Embryonic facial prominence (tissue), 1 donor: Measurements from ENCODE around the gene CELA2B.
"Not testable (repeated sequence)": the region's sequence is repeated elsewhere in the genome, so short reads cannot be mapped to it uniquely, and the experiment has no call there.

ENCODE experiments used
- DNase-seq: peaks from one replicate; pipeline ENCODE4 v3.0.0-alpha.2; 2016; ENCODE audit errors: extremely low spot score

CELA2B gene

GRCh38 chr1:15500184-15501178, 24.6 kb downstream of the CELA2B start:
- no peak for DNase-seq

GRCh38 chr1:15501208-15502032, 25.5 kb downstream of the CELA2B start:
- DNase-seq: no peak

GRCh38 chr1:15504436-15504835, 28.5 kb downstream of the CELA2B start:
- no peak for DNase-seq

GRCh38 chr1:15506831-15507230, 30.9 kb downstream of the CELA2B start:
- DNase-seq: no peak

- DNase-seq: no peak
Measured at GRCh38 chr1:15507278-15507677, 31.4 kb downstream of the CELA2B start.

- DNase-seq: no peak
Measured at GRCh38 chr1:15508700-15509487, 33.0 kb downstream of the CELA2B start.

- no peak for DNase-seq
Measured at GRCh38 chr1:15509586-15509985, 33.7 kb downstream of the CELA2B start.

- no peak for DNase-seq
Measured at GRCh38 chr1:15510611-15511405, 34.9 kb downstream of the CELA2B start.

GRCh38 chr1:15513192-15513591, 37.3 kb downstream of the CELA2B start:
- DNase-seq: no peak

GRCh38 chr1:15513919-15514318, 38.0 kb downstream of the CELA2B start:
- DNase-seq: no peak

- not testable (repeated sequence) for DNase-seq
Measured at GRCh38 chr1:15514557-15514956, 38.7 kb downstream of the CELA2B start.

GRCh38 chr1:15515022-15515663, 39.2 kb downstream of the CELA2B start:
- no peak for DNase-seq

GRCh38 chr1:15519625-15520024, 43.7 kb downstream of the CELA2B start:
- DNase-seq: no peak

GRCh38 chr1:15521206-15521906, 45.5 kb downstream of the CELA2B start:
- not testable (repeated sequence) for DNase-seq

GRCh38 chr1:15522551-15522950, 46.6 kb downstream of the CELA2B start:
- no peak for DNase-seq

- DNase-seq: no peak
Measured at GRCh38 chr1:15523104-15524020, 47.5 kb downstream of the CELA2B start.

GRCh38 chr1:15524021-15524282, 48.0 kb downstream of the CELA2B start, which contains the start of gene CASP9:
Gene CASP9 (minus strand): TSS chr1:15524215. CDS start chr1:15524200, 15 bp downstream.
- no peak for DNase-seq

GRCh38 chr1:15524283-15525049, 48.6 kb downstream of the CELA2B start:
- DNase-seq: peak; percentile 99
